Activated T-cell treated with anti-CD3 and anti-CD28 coated beads, Interleukin-2, amount 50 U/mL, for 1 hour (primary cell): ENCODE data around the gene ANKDD1A.

Experiments used
- DNase-seq: peaks from one replicate; pipeline ENCODE4 v3.0.0-alpha.2; 2020

ANKDD1A gene

GRCh38 chr15:64896371-64897069, 15.2 kb upstream of the ANKDD1A start:
- no peak for DNase-seq

GRCh38 chr15:64897345-64897985, 14.2 kb upstream of the ANKDD1A start:
- DNase-seq, result no peak

GRCh38 chr15:64898406-64898805, 13.3 kb upstream of the ANKDD1A start:
- no peak for DNase-seq

- no peak for DNase-seq
These were observed 10.6 kb upstream of the ANKDD1A start for GRCh38 chr15:64901141-64901540.

- no peak for DNase-seq
These were observed 9.8 kb upstream of the ANKDD1A start for GRCh38 chr15:64901914-64902313.

GRCh38 chr15:64902863-64903262, 8.8 kb upstream of the ANKDD1A start:
- DNase-seq, result no peak

GRCh38 chr15:64903326-64903950, 8.3 kb upstream of the ANKDD1A start:
- DNase-seq, result no peak

GRCh38 chr15:64904189-64904588, 7.5 kb upstream of the ANKDD1A start:
- DNase-seq, result no peak

- DNase-seq, result peak; percentile 83
These were observed 6.4 kb upstream of the ANKDD1A start for GRCh38 chr15:64905119-64905831.

GRCh38 chr15:64905941-64906340, 5.8 kb upstream of the ANKDD1A start:
- DNase-seq, result no peak

GRCh38 chr15:64906402-64906801, 5.3 kb upstream of the ANKDD1A start:
- DNase-seq, result no peak

- DNase-seq, result no peak
These were observed 3.7 kb upstream of the ANKDD1A start for GRCh38 chr15:64907991-64908390.

- DNase-seq, result no peak
These were observed 2.2 kb upstream of the ANKDD1A start for GRCh38 chr15:64909546-64909945.

- no peak for DNase-seq
These were observed 950 bp downstream of the ANKDD1A start for GRCh38 chr15:64912379-64913325.

GRCh38 chr15:64915518-64916227, 4.0 kb downstream of the ANKDD1A start:
- DNase-seq, result no peak

- DNase-seq, result no peak
These were observed 4.7 kb downstream of the ANKDD1A start for GRCh38 chr15:64916365-64916764.

- no peak for DNase-seq
These were observed 5.5 kb downstream of the ANKDD1A start for GRCh38 chr15:64917211-64917610.

- DNase-seq, result no peak
These were observed 8.0 kb downstream of the ANKDD1A start for GRCh38 chr15:64919721-64920120.

- DNase-seq, result no peak
These were observed 10.0 kb downstream of the ANKDD1A start for GRCh38 chr15:64921711-64922110.

- DNase-seq, result no peak
These were observed 11.8 kb downstream of the ANKDD1A start for GRCh38 chr15:64923546-64923945.
